Dedifferentiated amniotic fluid mesenchymal stem cell (primary cell): ENCODE measurements around the gene TRAF7.

Experiments
- DNase-seq: peaks from one replicate; pipeline ENCODE4 v3.0.0-alpha.2; 2016; ENCODE audit errors: extremely low spot score

Gene TRAF7

DNA sequence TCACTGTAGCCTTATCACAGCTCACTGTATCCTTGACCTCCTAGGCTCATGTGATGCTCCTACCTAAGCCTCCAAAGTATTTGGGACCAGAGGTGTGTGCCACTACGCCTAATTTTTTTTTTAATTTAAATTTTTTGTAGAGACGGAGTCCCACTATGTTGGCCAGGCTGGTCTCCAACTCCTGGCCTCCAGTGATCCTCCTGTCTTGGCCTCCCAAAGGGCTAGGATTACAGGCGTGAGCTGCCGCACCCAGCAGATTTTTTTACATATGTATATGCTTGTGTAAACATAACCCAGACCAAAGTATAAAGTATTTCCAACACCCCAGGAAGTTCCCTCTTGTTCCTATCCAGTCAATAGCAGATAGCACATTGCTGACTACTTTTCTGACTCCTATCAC lies 60.7 kb downstream of the TRAF7 start:
- no peak for DNase-seq

DNA sequence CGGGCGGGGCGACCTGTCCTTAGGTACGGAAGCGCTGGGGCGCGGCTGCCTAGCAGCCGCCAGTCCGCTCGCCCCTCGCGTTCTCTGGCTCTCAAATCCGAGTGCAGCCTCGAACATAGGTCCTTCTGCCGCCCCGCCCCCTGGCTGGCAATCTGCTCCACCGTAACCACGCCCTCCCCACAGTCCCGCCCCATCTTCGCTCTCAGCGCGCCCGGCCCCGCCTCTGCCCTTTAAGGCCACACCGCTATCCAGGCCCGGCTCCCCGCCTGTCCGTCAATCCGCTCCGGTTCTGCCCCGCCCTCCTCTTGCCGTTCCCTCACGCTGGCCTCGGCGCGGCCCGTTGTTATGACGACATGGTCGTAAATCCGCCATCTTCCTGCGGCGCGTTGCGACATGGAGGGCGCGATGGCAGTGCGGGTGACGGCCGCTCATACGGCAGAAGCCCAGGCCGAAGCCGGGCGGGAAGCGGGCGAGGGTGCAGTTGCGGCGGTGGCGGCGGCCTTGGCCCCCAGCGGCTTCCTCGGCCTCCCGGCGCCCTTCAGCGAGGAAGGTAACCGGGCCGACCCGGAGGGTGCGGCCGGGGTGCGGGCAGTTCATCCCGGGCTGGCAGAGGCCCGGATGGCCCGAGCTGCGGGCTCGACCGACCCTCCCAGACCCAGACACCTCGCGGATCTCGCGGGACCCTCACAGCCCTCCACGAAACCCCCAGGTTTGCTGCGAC lies 67.8 kb downstream of the TRAF7 start, which contains the start of gene E4F1:
TSS of gene E4F1 (plus strand) at position 371 of the 721 bp plus-strand sequence. CDS start at position 394, 23 bp downstream.
- DNase-seq = peak; percentile 99

DNA sequence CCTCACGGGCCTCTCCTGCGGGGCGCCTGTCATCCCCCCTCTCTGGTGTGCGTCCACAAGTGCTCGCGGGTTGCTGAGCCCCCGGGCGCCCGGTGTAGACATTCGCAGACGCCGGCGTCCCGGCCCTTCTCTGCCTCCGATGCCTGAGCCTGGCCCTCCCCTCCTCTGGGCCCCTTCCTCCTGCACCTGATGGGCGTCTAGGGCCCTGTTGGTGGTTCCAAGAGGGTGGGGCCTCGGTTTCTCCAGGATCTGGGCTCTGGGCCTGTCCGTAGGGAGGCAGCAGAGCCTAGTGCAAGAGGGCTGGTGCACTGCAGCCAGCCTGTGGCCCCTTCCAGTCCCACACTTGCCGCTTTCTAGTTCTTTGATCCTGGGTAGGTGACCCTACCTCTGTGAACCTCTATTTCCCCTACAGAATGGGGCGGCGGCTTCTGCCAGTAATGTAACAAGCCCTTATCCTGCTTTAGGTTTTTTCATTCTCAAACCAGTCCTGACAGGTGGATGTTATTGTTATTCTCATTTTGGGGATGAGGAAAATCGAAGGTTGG lies 68.4 kb downstream of the TRAF7 start:
- peak; percentile 31 for DNase-seq

- DNase-seq = no peak
These were observed 70.7 kb downstream of the TRAF7 start for GRCh38 chr16:2226245-2226793.

- DNase-seq = no peak
These were observed 71.3 kb downstream of the TRAF7 start for GRCh38 chr16:2226918-2227317.
